ENCODE measurements around the gene LAYN. TPM values are rescaled to one million over a fixed set of nuclear protein-coding genes. Genes with fewer than 3 reads are reported as not detected.

Gene LAYN
- total and polyA plus RNA-seq, 2 donors (not counting 3 experiments of a cell fraction or from before 2014, with no cell fraction given) = 0.92 to 2.2 TPM

GRCh38 chr11:111601636-111601978 is 61.1 kb downstream of the LAYN start:
- H3K79me2 ChIP-seq (ENCODE audit: control insufficient read depth, insufficient read depth, low read length) = peaks cover 4% of the 10 kb centered on the region
- FAIRE-seq = no peak
- peaks cover 17% of the 10 kb centered on the region for H3K4me1 ChIP-seq (ENCODE audit: control insufficient read depth, extremely low read depth, insufficient read depth, low read length)
- BruUV-seq (replicated peaks) = TSS peak; percentile 55
- ChIA-PET POLR2A (no interaction called here), CTCF (interaction anchor here (1.0 to 2.9 kb wide), 4 partner anchors 166 to 250 kb away, joined by 3 to 50 read pairs (median 5); no protein-coding TSS in a partner anchor)
- no peak for TF ChIP-seq POLR2AphosphoS5 (IDR thresholded peaks at IDR 0.05; ENCODE audit: insufficient read depth, low read depth, low read length)
- no peak for TF ChIP-seq FOS (IDR thresholded peaks at IDR 0.05; ENCODE audit: borderline replicate concordance, insufficient read depth, low read length)
- TF ChIP-seq CTCF (IDR thresholded peaks at IDR 0.05; ENCODE audit: extremely low read depth in 1 of 2, insufficient read depth in 1 of 2, low read depth in 1 of 2, low read length in 2 of 2) = no peak
- TF ChIP-seq EZH2 (IDR thresholded peaks at IDR 0.05; ENCODE audit: borderline replicate concordance, low read depth, low read length, severe bottlenecking) = no peak
- TF ChIP-seq, protein P1, sequence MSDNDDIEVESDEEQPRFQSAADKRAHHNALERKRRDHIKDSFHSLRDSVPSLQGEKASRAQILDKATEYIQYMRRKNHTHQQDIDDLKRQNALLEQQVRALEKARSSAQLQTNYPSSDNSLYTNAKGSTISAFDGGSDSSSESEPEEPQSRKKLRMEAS (IDR thresholded peaks at IDR 0.05; ENCODE audit: insufficient read depth, insufficient read length) = no peak
- TF ChIP-seq MYC (IDR thresholded peaks at IDR 0.05; ENCODE audit: low read depth, low read length) = no peak
- no peak for TF ChIP-seq JUN (IDR thresholded peaks at IDR 0.05; ENCODE audit: borderline replicate concordance, insufficient read depth, insufficient read length, low read depth)
- no peak for TF ChIP-seq GATA2 (IDR thresholded peaks at IDR 0.05; ENCODE audit: insufficient read depth, insufficient read length, low read depth, low read length)
- TF ChIP-seq POLR2A (IDR thresholded peaks at IDR 0.05; ENCODE audit: low read depth, low read length) = no peak
- DNase-seq (ENCODE audit: low read depth, low spot score) = no peak
- intact Hi-C loops (cut with micrococcal nuclease) = loop anchor here (5.0 to 10.0 kb wide), 2 partner anchors 376 to 483 kb away; partner anchors contain the start of genes SDHD and TIMM8B
- H3K9me1 ChIP-seq (replicated peaks; ENCODE audit: control insufficient read depth, extremely low read depth, insufficient read depth, low read length) = no peaks in the 10 kb centered on the region
- H3K9ac ChIP-seq (replicated peaks; ENCODE audit: extremely low read depth, insufficient read depth, low read length) = peak overlapping the region; percentile 48
- H3K9me3 ChIP-seq (replicated peaks; ENCODE audit: control insufficient read depth, insufficient read depth, low read length) = no peaks in the 10 kb centered on the region
- H3K36me3 ChIP-seq (ENCODE audit: control insufficient read depth in 2 of 2, extremely low read depth in 1 of 2, insufficient read depth in 2 of 2, low read length in 2 of 2) = no peaks in the 10 kb centered on the region
- peak overlapping the region; percentile 84 for H2AFZ ChIP-seq (ENCODE audit: low read depth, low read length)
- dilution Hi-C loops (cut with MboI; ENCODE audit: extremely low pct_ligation_motif_present, low sequenced_read_pairs) = no loop called here
- H4K20me1 ChIP-seq (replicated peaks; ENCODE audit: control insufficient read depth, extremely low read depth, insufficient read depth, low read length) = no peaks in the 10 kb centered on the region
- H3K4me2 ChIP-seq (ENCODE audit: insufficient read depth, low read length) = peak overlapping the region; percentile 69
- peak overlapping the region in 2 of 3 experiments; percentile 22 to 52 for H3K4me3 ChIP-seq (replicated peaks in 1 of 3; ENCODE audit: insufficient read depth in 1 of 3, low read depth in 1 of 3, low read length in 3 of 3)
- H3K27ac ChIP-seq (ENCODE audit: insufficient read depth, low read depth, low read length) = peak overlapping the region; percentile 16
- no peaks in the 10 kb centered on the region for H3K27me3 ChIP-seq (ENCODE audit: control insufficient read depth in 2 of 2, insufficient read depth in 2 of 2, low read length in 2 of 2)
